A673 (cell line): ENCODE results near the gene ZMIZ2. TPM values are rescaled to one million over a fixed set of nuclear protein-coding genes. Genes with fewer than 3 reads are reported as not detected.
A peak's percentile ranks its signal among the peaks of the same experiment; 100 is the strongest.

ENCODE experiments used
- BruUV-seq: library from RNA; stranded (reverse); fragments of 400-500 nt; replicated peaks from 2 replicates; lab custom pipeline; 2021; lab: Mats Ljungman, UMichigan
- CTCF ChIA-PET: fragments of 300-600 bp; sonication (Branson Sonifier 250); formaldehyde crosslinking; loops from one replicate; lab custom pipeline; 2022; ENCODE audit warnings: antibody characterized with exemption; lab: Charles Lee
- POLR2A ChIA-PET: fragments of 300-600 bp; sonication (Branson Sonifier 250); formaldehyde crosslinking; loops from one replicate; lab custom pipeline; 2022; ENCODE audit warnings: antibody characterized with exemption; ENCODE audit not compliant: low non-redundant PET; lab: Charles Lee
- DNase-seq: peaks from one replicate; pipeline ENCODE4 v3.0.0-alpha.2; 2015; ENCODE audit warnings: low spot score
- H3K27ac ChIP-seq: fragments of 200-600 bp; sonication (generic); 2 replicates; pipeline ENCODE4 v1.5.1; 2016; ENCODE audit warnings: mixed run types, low read depth, mild to moderate bottlenecking, mixed read lengths, antibody characterized with exemption, low read length; ENCODE audit not compliant: poor library complexity, severe bottlenecking
- H3K27me3 ChIP-seq: fragments of 200-600 bp; sonication (generic); replicated peaks from 2 replicates; pipeline ENCODE4 v1.6.1; 2017; ENCODE audit warnings: mixed run types, low read depth, mild to moderate bottlenecking, mixed read lengths, antibody characterized with exemption, low read length; ENCODE audit not compliant: insufficient read depth, poor library complexity
- H3K36me3 ChIP-seq: fragments of 200-600 bp; sonication (generic); 2 replicates; pipeline ENCODE4 v1.6.1; 2016; ENCODE audit warnings: mixed run types, mild to moderate bottlenecking, mixed read lengths, antibody characterized with exemption, low read length; ENCODE audit not compliant: insufficient read depth, poor library complexity, severe bottlenecking
- H3K4me1 ChIP-seq: fragments of 200-600 bp; sonication (generic); 2 replicates; pipeline ENCODE4 v1.6.1; 2017; ENCODE audit warnings: mixed run types, mild to moderate bottlenecking, mixed read lengths, antibody characterized with exemption, low read length; ENCODE audit not compliant: insufficient read depth, poor library complexity, severe bottlenecking
- H3K4me3 ChIP-seq: fragments of 200-600 bp; sonication (generic); 2 replicates; pipeline ENCODE4 v1.5.1; 2016; ENCODE audit warnings: low read depth, mixed run types, mild to moderate bottlenecking, mixed read lengths, low read length; ENCODE audit not compliant: poor library complexity, severe bottlenecking
- H3K9me3 ChIP-seq: fragments of 200-600 bp; sonication (generic); 2 replicates; pipeline ENCODE4 v1.6.1; 2016; ENCODE audit warnings: mixed run types, low read depth, mild to moderate bottlenecking, mixed read lengths, antibody characterized with exemption, low read length; ENCODE audit not compliant: poor library complexity, severe bottlenecking
- EZH2 ChIP-seq: fragments of 200-600 bp; sonication (generic); IDR thresholded peaks from 2 replicates; pipeline ENCODE4 v1.6.1; 2017; ENCODE audit warnings: borderline replicate concordance, low read depth, mild to moderate bottlenecking, mixed read lengths, antibody characterized with exemption, low read length; ENCODE audit not compliant: poor library complexity, severe bottlenecking
- intact Hi-C: fragments of 100-400 bp; cut with micrococcal nuclease; formaldehyde crosslinking; loops from one replicate; pipeline ENCODE4 v1.10.0; 2022; ENCODE audit not compliant: unreplicated experiment
- total RNA-seq: library from RNA; stranded (reverse); gene quantifications from 2 replicates; pipeline ENCODE4 v1.2.3, GENCODE V29; 2021
- TF ChIP-seq, protein P1 (sequence below): fragments of 300-800, 200-600 bp; sonication (generic); conservative IDR thresholded peaks from 2 replicates; pipeline ENCODE4 v1.5.1; 2017; ENCODE audit warnings: low read depth, mild to moderate bottlenecking, antibody characterized with exemption, low read length, moderate library complexity, mixed read lengths

Gene ZMIZ2
- total RNA-seq, 1 experiment from 2014 or later: 114 TPM

DNA sequence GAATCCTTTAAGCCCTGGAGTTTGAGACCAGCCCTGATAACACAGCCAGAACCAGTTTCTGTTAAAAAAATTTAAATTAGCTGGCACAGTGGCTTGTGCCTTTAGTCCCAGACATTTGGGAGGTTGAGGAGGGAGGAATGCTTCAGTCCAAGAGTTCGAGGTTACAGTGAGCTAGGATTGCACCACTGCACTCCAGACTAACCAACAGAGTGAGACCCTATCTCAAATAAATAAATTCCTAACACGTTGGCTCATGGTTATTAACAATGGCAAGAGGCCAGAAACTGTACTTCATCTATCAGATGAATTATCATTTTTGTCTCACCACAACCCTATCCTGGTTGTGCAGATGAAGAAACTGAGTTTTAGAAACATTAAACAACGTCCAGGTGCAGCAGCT lies 45.7 kb downstream of the ZMIZ2 start:
- TF ChIP-seq EZH2: no peak
- TF ChIP-seq, protein P1, sequence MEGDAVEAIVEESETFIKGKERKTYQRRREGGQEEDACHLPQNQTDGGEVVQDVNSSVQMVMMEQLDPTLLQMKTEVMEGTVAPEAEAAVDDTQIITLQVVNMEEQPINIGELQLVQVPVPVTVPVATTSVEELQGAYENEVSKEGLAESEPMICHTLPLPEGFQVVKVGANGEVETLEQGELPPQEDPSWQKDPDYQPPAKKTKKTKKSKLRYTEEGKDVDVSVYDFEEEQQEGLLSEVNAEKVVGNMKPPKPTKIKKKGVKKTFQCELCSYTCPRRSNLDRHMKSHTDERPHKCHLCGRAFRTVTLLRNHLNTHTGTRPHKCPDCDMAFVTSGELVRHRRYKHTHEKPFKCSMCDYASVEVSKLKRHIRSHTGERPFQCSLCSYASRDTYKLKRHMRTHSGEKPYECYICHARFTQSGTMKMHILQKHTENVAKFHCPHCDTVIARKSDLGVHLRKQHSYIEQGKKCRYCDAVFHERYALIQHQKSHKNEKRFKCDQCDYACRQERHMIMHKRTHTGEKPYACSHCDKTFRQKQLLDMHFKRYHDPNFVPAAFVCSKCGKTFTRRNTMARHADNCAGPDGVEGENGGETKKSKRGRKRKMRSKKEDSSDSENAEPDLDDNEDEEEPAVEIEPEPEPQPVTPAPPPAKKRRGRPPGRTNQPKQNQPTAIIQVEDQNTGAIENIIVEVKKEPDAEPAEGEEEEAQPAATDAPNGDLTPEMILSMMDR: no peak
- ChIA-PET POLR2A (no interaction called here), CTCF (no interaction called here)
- no peaks in the 10 kb centered on the region for H3K27me3 ChIP-seq
- H3K9me3 ChIP-seq: no peaks in the 10 kb centered on the region
- H3K4me3 ChIP-seq: no peak overlapping the region
- DNase-seq: no peak
- BruUV-seq: no TSS peak
- H3K27ac ChIP-seq: no peak overlapping the region
- intact Hi-C loops: no loop called here
- peaks cover 16% of the 10 kb centered on the region for H3K4me1 ChIP-seq
- H3K36me3 ChIP-seq: peaks cover 19% of the 10 kb centered on the region

DNA sequence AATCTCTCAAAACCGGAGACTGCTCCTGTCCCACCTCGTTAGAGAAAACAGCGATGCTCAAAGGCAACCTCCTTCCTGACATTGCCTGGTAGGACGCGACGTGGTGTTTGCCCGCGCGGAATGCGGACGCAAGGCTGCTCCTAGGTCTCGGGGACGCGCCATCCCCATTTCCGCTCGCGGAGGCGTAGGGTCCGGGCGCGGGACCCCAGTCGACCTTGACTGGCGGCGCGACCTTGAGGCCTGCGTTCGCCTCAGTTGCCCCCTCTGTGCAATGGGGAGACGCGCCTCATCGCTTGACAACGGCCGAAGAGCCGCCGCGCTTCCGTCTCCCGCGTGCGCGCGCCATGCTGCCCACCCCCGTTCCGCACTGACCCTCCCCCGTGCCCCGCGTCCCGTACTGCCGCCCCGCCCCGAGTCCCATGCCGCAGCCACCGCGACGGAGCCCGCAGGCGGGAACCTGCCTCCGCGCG lies 47.4 kb downstream of the ZMIZ2 start:
- peak overlapping the region; percentile 99 for H3K27ac ChIP-seq
- BruUV-seq: no TSS peak
- H3K4me3 ChIP-seq: peak overlapping the region; percentile 64
- no peaks in the 10 kb centered on the region for H3K27me3 ChIP-seq
- peaks cover 37% of the 10 kb centered on the region for H3K36me3 ChIP-seq
- H3K9me3 ChIP-seq: no peaks in the 10 kb centered on the region
- CTCF ChIA-PET: no interaction called here
- peaks cover 18% of the 10 kb centered on the region for H3K4me1 ChIP-seq
- TF ChIP-seq EZH2: no peak
- TF ChIP-seq, protein P1: no peak
- intact Hi-C loops: loop anchor here (1.0 to 5.0 kb wide), 3 partner anchors 48 to 214 kb away; partner anchors contain the start of genes OGDH, TMED4 and ZMIZ2
- POLR2A ChIA-PET: no interaction called here
- DNase-seq: no peak

GRCh38 chr7:44796504-44797328 lies 48.1 kb downstream of the ZMIZ2 start, which contains the start of gene PPIA:
Gene PPIA, plus strand, starts transcription at chr7:44796681. Its CDS starts 44 bp downstream, at chr7:44796725.
- ChIA-PET POLR2A (interaction anchor here (0.6 kb wide), 2 partner anchors 37 to 48 kb away, joined by 3 to 6 read pairs; no protein-coding TSS in a partner anchor), CTCF (no interaction called here)
- H3K4me3 ChIP-seq: peak within 1 kb of the TSS; percentile 64
- no peaks in the 10 kb centered on the region for H3K9me3 ChIP-seq
- no peaks in the 10 kb centered on the region for H3K27me3 ChIP-seq
- BruUV-seq: TSS peak; percentile 49
- peaks cover 43% of the 10 kb centered on the region for H3K36me3 ChIP-seq
- intact Hi-C loops: loop anchor here (1.0 to 5.0 kb wide), 4 partner anchors 48 to 214 kb away; partner anchors contain the start of genes OGDH, TMED4 and ZMIZ2
- DNase-seq: peak; percentile 99
- H3K4me1 ChIP-seq: peaks cover 18% of the 10 kb centered on the region
- TF ChIP-seq, protein P1: no peak
- no peak for TF ChIP-seq EZH2
- H3K27ac ChIP-seq: peak within 1 kb of the TSS; percentile 99
